ENCODE measurements around the gene LRP6.

Gene LRP6

GRCh38 chr12:12273291-12273957 lies 6.6 kb upstream of the LRP6 start:
- no peaks in the 10 kb centered on the region for H3F3A ChIP-seq (ENCODE audit: low read depth)
- H3K79me2 ChIP-seq (ENCODE audit: insufficient read depth, low read length), result no peaks in the 10 kb centered on the region
- no peaks in the 10 kb centered on the region for H3K9me3 ChIP-seq (ENCODE audit: insufficient read depth, low read depth, low read length)
- H3K27me3 ChIP-seq (ENCODE audit: insufficient read depth, low read length, poor library complexity, severe bottlenecking), result no peaks in the 10 kb centered on the region
- no peak overlapping the region for H2AFZ ChIP-seq (ENCODE audit: low read length)
- H3K36me3 ChIP-seq (ENCODE audit: insufficient read depth, low read length), result no peaks in the 10 kb centered on the region
- H4K20me1 ChIP-seq (ENCODE audit: insufficient read depth, low read length, poor library complexity, severe bottlenecking), result no peaks in the 10 kb centered on the region
- H3K4me3 ChIP-seq (ENCODE audit: low read length, poor library complexity, severe bottlenecking), result no peak overlapping the region
- no peak for TF ChIP-seq EZH2phosphoT487 (IDR thresholded peaks at IDR 0.05; ENCODE audit: borderline replicate concordance)
- TF ChIP-seq CTCF (conservative IDR thresholded peaks at IDR 0.05; ENCODE audit: low read length), result no peak
- H3K9me2 ChIP-seq (replicated peaks; ENCODE audit: low read depth, low read length), result no peaks in the 10 kb centered on the region
- H3K4me2 ChIP-seq (ENCODE audit: low read depth, low read length, poor library complexity, severe bottlenecking), result no peak overlapping the region
- H3K9ac ChIP-seq (ENCODE audit: low read depth, low read length, poor library complexity, severe bottlenecking), result no peak overlapping the region
- H3K4me1 ChIP-seq (ENCODE audit: insufficient read depth, low read length, poor library complexity, severe bottlenecking), result no peaks in the 10 kb centered on the region

- Histone ChIP-seq H3K4me1 (ENCODE audit: insufficient read depth, low read length, poor library complexity, severe bottlenecking) (no peaks in the 10 kb centered on the region), H4K20me1 (ENCODE audit: insufficient read depth, low read length, poor library complexity, severe bottlenecking) (no peaks in the 10 kb centered on the region), H3F3A (ENCODE audit: low read depth) (no peaks in the 10 kb centered on the region), H3K9me3 (ENCODE audit: insufficient read depth, low read depth, low read length) (no peaks in the 10 kb centered on the region), H3K27me3 (ENCODE audit: insufficient read depth, low read length, poor library complexity, severe bottlenecking) (no peaks in the 10 kb centered on the region), H3K4me2 (ENCODE audit: low read depth, low read length, poor library complexity, severe bottlenecking) (no peak overlapping the region), H2AFZ (ENCODE audit: low read length) (no peak overlapping the region), H3K9me2 (replicated peaks; ENCODE audit: low read depth, low read length) (no peaks in the 10 kb centered on the region), H3K79me2 (ENCODE audit: insufficient read depth, low read length) (no peaks in the 10 kb centered on the region), H3K9ac (ENCODE audit: low read depth, low read length, poor library complexity, severe bottlenecking) (no peak overlapping the region), H3K36me3 (ENCODE audit: insufficient read depth, low read length) (no peaks in the 10 kb centered on the region), H3K4me3 (ENCODE audit: low read length, poor library complexity, severe bottlenecking) (no peak overlapping the region)
- no peak for TF ChIP-seq EZH2phosphoT487 (IDR thresholded peaks at IDR 0.05; ENCODE audit: borderline replicate concordance)
Measured at GRCh38 chr12:12272869-12273268, 6.0 kb upstream of the LRP6 start.

GRCh38 chr12:12270226-12270625 lies 3.4 kb upstream of the LRP6 start:
- peaks cover 1% of the 10 kb centered on the region for H3K4me1 ChIP-seq (ENCODE audit: insufficient read depth, low read length, poor library complexity, severe bottlenecking)
- no peaks in the 10 kb centered on the region for H3F3A ChIP-seq (ENCODE audit: low read depth)
- H3K36me3 ChIP-seq (ENCODE audit: insufficient read depth, low read length), result no peaks in the 10 kb centered on the region
- peaks cover 24% of the 10 kb centered on the region for H3K27me3 ChIP-seq (ENCODE audit: insufficient read depth, low read length, poor library complexity, severe bottlenecking)
- no peak overlapping the region for H3K4me3 ChIP-seq (ENCODE audit: low read length, poor library complexity, severe bottlenecking)
- H2AFZ ChIP-seq (ENCODE audit: low read length), result no peak overlapping the region
- no peak overlapping the region for H3K4me2 ChIP-seq (ENCODE audit: low read depth, low read length, poor library complexity, severe bottlenecking)
- H3K79me2 ChIP-seq (ENCODE audit: insufficient read depth, low read length), result peaks cover 9% of the 10 kb centered on the region
- TF ChIP-seq EZH2phosphoT487 (IDR thresholded peaks at IDR 0.05; ENCODE audit: borderline replicate concordance) (no peak), CTCF (conservative IDR thresholded peaks at IDR 0.05; ENCODE audit: low read length) (no peak)
- H3K9me2 ChIP-seq (replicated peaks; ENCODE audit: low read depth, low read length), result no peaks in the 10 kb centered on the region
- H3K9ac ChIP-seq (ENCODE audit: low read depth, low read length, poor library complexity, severe bottlenecking), result no peak overlapping the region
- no peaks in the 10 kb centered on the region for H3K9me3 ChIP-seq (ENCODE audit: insufficient read depth, low read depth, low read length)
- no peaks in the 10 kb centered on the region for H4K20me1 ChIP-seq (ENCODE audit: insufficient read depth, low read length, poor library complexity, severe bottlenecking)

- Histone ChIP-seq H3K4me2 (ENCODE audit: low read depth, low read length, poor library complexity, severe bottlenecking) (peak overlapping the region; percentile 81), H3K4me3 (ENCODE audit: low read length, poor library complexity, severe bottlenecking) (peak overlapping the region; percentile 72), H3K9me2 (replicated peaks; ENCODE audit: low read depth, low read length) (no peaks in the 10 kb centered on the region), H3F3A (ENCODE audit: low read depth) (no peaks in the 10 kb centered on the region), H3K36me3 (ENCODE audit: insufficient read depth, low read length) (no peaks in the 10 kb centered on the region), H3K27me3 (ENCODE audit: insufficient read depth, low read length, poor library complexity, severe bottlenecking) (peaks cover 31% of the 10 kb centered on the region), H2AFZ (ENCODE audit: low read length) (peak overlapping the region; percentile 80), H3K4me1 (ENCODE audit: insufficient read depth, low read length, poor library complexity, severe bottlenecking) (peaks cover 4% of the 10 kb centered on the region), H4K20me1 (ENCODE audit: insufficient read depth, low read length, poor library complexity, severe bottlenecking) (no peaks in the 10 kb centered on the region), H3K9ac (ENCODE audit: low read depth, low read length, poor library complexity, severe bottlenecking) (no peak overlapping the region), H3K9me3 (ENCODE audit: insufficient read depth, low read depth, low read length) (no peaks in the 10 kb centered on the region), H3K79me2 (ENCODE audit: insufficient read depth, low read length) (peaks cover 25% of the 10 kb centered on the region)
- TF ChIP-seq EZH2phosphoT487 (IDR thresholded peaks at IDR 0.05; ENCODE audit: borderline replicate concordance) (no peak), CTCF (conservative IDR thresholded peaks at IDR 0.05; ENCODE audit: low read length) (no peak)
Measured at GRCh38 chr12:12267742-12268200, 927 bp upstream of the LRP6 start.

All from Loucy (cell line).